GM10266 (cell line): Measurements from ENCODE around the gene MAP3K2.
A peak's percentile ranks its signal among the peaks of the same experiment; 100 is the strongest.
"Not testable (repeated sequence)": the region's sequence is repeated elsewhere in the genome, so short reads cannot be mapped to it uniquely, and the experiment has no call there.

Source experiments
- DNase-seq: peaks from one replicate; pipeline ENCODE4 v3.0.0; 2012; ENCODE audit errors: extremely low spot score
- CTCF ChIP-seq: IDR thresholded peaks from 2 replicates; pipeline ENCODE4 v1.5.1; 2012; ENCODE audit warnings: mild to moderate bottlenecking, low read depth; ENCODE audit not compliant: control insufficient read depth, insufficient read depth; ENCODE audit errors: missing control alignments

Gene MAP3K2

GRCh38 chr2:127413782-127414637, 26.2 kb upstream of the MAP3K2 start:
- DNase-seq = no peak

DNA sequence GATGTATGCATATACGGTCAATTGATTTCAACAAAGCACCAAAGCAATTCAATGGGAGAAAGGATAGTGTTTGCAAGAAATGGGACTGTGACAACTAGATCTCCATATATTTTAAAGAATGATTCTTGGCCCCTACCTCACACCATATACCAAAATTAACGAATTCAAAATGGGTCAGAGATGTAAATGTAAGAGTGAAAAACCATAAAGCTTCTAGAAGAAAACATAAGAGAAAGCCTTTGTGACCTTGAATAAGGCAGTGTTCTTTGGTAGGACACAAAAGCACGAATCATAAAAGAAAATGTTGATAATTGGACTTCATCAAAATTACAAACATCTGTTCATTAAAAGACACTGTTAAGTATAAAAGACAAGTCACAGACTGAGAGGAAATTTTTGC, 25.4 kb upstream of the MAP3K2 start:
- no peak for TF ChIP-seq CTCF
- no peak for DNase-seq

More at GRCh38 chr2:127413782-127414637, 26.2 kb upstream of the MAP3K2 start:
- TF ChIP-seq CTCF = no peak

- no peak for DNase-seq
- TF ChIP-seq CTCF = no peak
Observed at GRCh38 chr2:127411653-127412369, 24.0 kb upstream of the MAP3K2 start.

- no peak for TF ChIP-seq CTCF
Observed at GRCh38 chr2:127410871-127411652, 23.3 kb upstream of the MAP3K2 start.

DNA sequence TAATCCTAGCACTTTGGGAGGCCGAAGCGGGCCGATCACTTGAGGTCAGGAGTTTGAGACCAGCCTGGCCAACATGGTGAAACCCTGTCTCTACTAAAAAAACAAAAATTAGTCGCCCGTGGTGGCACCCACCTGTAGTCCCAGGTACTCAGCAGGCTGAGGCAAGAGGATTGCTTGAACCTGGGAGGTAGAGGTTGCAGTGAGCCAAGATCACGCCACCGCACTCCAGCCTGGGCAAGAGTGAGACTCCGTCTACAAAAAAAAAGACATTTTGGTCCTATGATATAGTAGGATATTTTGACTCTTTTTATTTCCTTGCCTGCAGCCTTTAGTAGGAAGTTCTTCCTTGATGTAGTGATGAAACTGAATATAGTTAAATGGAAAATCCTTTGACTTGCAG, 21.9 kb upstream of the MAP3K2 start:
- DNase-seq = not testable (repeated sequence)

More at GRCh38 chr2:127410871-127411652, 23.3 kb upstream of the MAP3K2 start:
- DNase-seq = no peak

GRCh38 chr2:127408807-127409099, 21.0 kb upstream of the MAP3K2 start:
- DNase-seq = no peak
- TF ChIP-seq CTCF = no peak

GRCh38 chr2:127408004-127408806, 20.4 kb upstream of the MAP3K2 start:
- TF ChIP-seq CTCF = no peak
- peak; percentile 89 for DNase-seq
